NCI-H2081 treated with DMSO at 0.1 percent for 48 hours (cell line): ENCODE data around the gene AGAP1.

Experiments
- DNase-seq: peaks from one replicate; lab custom pipeline; 2025; lab: John Stamatoyannopoulos, UW

AGAP1 gene

GRCh38 chr2:235712176-235712575, 218.3 kb downstream of the AGAP1 start:
- DNase-seq: no peak

- no peak for DNase-seq
These were observed 219.3 kb downstream of the AGAP1 start for GRCh38 chr2:235713189-235713588.

GRCh38 chr2:235715601-235716000, 221.8 kb downstream of the AGAP1 start:
- no peak for DNase-seq

- no peak for DNase-seq
These were observed 223.1 kb downstream of the AGAP1 start for GRCh38 chr2:235716875-235717496.

- DNase-seq: no peak
These were observed 225.5 kb downstream of the AGAP1 start for GRCh38 chr2:235719146-235719942.

- DNase-seq: no peak
These were observed 227.8 kb downstream of the AGAP1 start for GRCh38 chr2:235721625-235722024.

- no peak for DNase-seq
These were observed 229.0 kb downstream of the AGAP1 start for GRCh38 chr2:235722869-235723268.

- DNase-seq: no peak
These were observed 229.5 kb downstream of the AGAP1 start for GRCh38 chr2:235723371-235723770.

- DNase-seq: no peak
These were observed 230.1 kb downstream of the AGAP1 start for GRCh38 chr2:235723811-235724465.

GRCh38 chr2:235725016-235725489, 231.2 kb downstream of the AGAP1 start:
- DNase-seq: no peak

GRCh38 chr2:235725841-235726240, 232.0 kb downstream of the AGAP1 start:
- DNase-seq: no peak

GRCh38 chr2:235726554-235726953, 232.7 kb downstream of the AGAP1 start:
- no peak for DNase-seq

- no peak for DNase-seq
These were observed 233.3 kb downstream of the AGAP1 start for GRCh38 chr2:235727174-235727573.

- DNase-seq: no peak
These were observed 234.3 kb downstream of the AGAP1 start for GRCh38 chr2:235727891-235728799.

- DNase-seq: no peak
These were observed 235.1 kb downstream of the AGAP1 start for GRCh38 chr2:235728800-235729556.

- no peak for DNase-seq
These were observed 235.7 kb downstream of the AGAP1 start for GRCh38 chr2:235729557-235729947.

GRCh38 chr2:235730115-235730514, 236.3 kb downstream of the AGAP1 start:
- DNase-seq: no peak

- no peak for DNase-seq
These were observed 239.9 kb downstream of the AGAP1 start for GRCh38 chr2:235733761-235734160.

- DNase-seq: no peak
These were observed 240.3 kb downstream of the AGAP1 start for GRCh38 chr2:235734168-235734567.

- no peak for DNase-seq
These were observed 240.9 kb downstream of the AGAP1 start for GRCh38 chr2:235734688-235735231.

- DNase-seq: no peak
These were observed 243.6 kb downstream of the AGAP1 start for GRCh38 chr2:235737396-235737795.
